NCI-H2107 (cell line): ENCODE data around the gene GALNTL6.
"Not testable (repeated sequence)": the region's sequence is repeated elsewhere in the genome, so short reads cannot be mapped to it uniquely, and the experiment has no call there.

Experiments used
- DNase-seq: peaks from one replicate; lab custom pipeline; 2025; lab: John Stamatoyannopoulos, UW

Gene GALNTL6

DNA sequence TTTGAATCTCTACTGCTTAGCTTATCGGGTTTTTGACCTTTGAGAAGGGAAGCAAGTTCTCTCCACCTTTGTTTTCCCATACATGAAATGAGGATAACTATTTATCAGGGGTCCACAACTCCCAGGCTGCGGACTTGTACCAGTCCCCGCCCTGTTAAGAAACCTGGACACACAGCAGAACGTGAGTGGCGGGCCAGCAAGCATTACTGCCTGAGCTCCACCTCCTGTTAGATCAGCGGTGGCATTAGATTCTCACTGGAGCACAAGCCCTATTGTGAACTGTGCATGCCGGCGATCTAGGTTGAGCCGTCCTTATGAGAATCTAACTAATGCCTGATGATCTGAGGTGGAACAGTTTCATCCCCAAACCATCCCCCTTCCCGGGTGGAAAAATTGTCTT is 579.5 kb downstream of the GALNTL6 start:
- DNase-seq: no peak

DNA sequence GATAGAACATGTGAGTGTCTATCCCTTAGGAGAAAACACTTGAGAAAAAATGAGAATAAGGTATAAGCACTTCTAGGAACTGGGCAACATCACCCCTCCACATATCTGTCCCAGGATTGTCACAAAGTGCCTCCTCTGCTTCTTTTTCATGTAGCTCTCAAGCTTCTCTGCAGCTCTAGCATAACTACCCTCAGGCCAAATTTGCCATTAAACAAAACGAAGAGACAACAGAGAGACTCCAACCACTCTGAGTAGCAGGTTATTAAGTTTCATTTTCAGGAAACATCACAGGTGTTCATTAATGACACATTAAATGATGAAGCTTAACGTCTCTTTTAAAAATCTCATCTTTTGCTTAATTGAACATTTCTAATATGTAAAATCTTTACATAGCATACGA is 580.0 kb downstream of the GALNTL6 start:
- no peak for DNase-seq

DNA sequence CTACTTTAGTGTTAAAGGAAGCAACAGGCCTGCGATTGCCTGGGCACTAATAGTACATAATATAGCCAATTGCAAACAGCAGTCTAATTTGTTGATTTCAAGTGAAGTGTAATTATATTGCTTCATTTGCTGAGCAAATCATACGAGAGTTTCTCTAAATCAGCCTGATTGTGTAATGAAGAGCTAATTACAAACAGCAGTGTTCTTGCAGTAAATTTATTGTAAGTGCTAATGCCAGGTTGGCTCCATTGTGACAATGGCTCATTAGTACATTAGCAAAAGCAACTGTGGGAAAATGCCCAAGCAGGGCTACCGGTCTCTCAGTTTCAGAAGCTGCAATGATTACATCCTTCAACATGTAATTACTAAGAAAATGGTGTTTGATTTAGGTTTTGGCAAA is 591.5 kb downstream of the GALNTL6 start:
- DNase-seq: no peak

DNA sequence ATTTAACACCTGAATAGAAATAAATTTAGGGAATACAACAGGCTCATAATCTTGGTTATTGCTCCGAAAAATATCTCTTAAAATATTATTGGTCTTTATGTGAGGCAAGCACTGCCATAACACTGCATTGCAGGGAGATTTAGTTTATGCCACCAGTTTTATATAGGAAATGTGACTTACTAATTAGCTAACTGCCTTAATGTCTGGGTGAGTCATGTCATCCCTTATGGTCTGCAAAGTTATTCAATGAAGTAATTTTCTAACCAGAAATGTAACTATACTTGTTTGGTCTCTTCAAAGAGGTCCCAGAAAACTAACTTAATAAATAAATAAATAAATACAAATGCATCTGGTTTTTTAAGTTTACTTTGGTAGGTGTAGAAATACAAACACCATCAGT is 597.2 kb downstream of the GALNTL6 start:
- no peak for DNase-seq

- DNase-seq: no peak
Measured at GRCh38 chr4:172411149-172411548, 597.9 kb downstream of the GALNTL6 start.

DNA sequence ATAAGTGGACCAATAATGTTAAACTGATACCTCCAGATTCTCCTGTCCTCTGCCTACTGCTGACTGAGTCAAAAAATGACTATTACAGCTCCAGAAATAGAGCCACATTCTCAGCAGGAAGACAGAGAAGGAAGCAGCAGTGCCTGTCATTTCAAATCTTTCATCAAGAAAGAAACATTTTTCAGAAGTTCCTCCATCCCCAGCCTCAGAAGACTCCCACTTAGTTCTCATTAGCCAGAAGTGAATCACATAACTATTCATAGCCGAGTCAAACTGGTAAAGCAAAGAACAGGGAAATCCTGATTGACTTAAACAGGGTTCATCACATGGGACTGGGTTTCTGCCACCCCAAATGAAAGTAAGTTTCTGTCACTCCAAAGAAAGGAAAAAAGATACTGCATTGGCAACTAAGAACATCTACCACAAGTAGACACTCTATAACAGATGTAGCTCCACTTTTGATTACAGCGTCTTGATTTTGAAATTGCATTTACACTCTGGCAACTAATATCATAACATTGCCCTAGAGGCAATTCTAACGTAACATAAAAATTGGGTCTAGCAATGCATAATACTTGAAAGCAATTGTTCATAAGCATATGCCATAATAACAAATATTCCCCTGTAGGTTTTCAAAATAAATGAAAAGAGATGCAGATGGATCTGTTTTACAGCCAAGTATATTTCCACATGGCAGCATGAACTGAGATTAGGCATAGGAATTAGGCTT is 599.8 kb downstream of the GALNTL6 start:
- DNase-seq: no peak

- DNase-seq: not testable (repeated sequence)
Measured at GRCh38 chr4:172428979-172429378, 615.8 kb downstream of the GALNTL6 start.

- DNase-seq: no peak
Measured at GRCh38 chr4:172480471-172480870, 667.3 kb downstream of the GALNTL6 start.

DNA sequence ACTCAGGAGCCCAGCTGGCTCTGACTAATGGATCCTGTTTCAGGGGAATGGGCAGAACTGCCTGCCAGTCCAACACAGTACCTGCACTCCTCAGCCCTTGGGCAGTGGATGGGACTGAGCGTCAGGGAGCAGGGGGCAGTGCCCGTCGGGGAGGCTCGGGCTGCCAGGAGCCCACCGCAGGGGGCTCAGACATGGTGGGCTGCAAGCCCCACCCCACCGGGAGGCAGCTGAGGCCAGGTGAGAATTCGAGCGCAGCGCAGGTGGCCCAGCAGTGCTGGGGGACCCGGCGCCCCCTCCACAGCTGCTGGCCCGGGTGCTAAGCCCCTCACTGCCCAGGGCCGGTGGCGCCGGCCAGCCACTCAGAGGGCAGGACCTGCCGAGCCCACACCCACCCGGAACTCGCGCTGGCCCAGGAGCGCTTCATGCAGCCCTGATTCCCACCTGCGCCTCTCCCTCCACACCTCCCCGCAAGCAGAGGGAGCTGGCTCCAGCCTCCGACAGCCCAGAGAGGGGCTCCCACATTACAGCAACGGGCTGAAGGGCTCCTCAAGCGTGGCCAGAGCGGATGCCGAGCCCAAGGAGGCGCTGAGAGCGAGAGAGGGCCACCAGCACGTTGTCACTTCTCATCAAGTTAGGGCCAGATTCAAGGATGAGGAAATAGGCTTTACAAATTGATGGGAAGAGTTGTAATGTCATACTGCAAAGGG is 668.8 kb downstream of the GALNTL6 start:
- no peak for DNase-seq

DNA sequence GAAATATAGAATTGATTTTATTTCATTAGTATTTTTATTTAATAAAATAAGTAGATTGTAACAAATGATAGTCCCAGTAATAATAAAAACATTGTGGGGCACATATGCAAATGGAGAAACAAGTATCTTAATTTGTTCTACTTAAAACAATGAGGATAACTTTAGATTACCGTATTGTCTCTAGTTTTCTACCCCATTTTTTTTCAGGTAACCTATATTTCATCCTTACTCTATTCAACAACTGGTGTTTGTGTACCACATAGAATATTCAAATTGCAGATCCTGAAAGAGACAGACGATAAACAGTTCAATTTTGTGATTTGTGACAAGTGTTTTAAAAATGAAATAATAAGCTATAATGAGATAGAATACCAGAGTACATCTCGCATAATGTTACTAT is 671.8 kb downstream of the GALNTL6 start:
- no peak for DNase-seq

DNA sequence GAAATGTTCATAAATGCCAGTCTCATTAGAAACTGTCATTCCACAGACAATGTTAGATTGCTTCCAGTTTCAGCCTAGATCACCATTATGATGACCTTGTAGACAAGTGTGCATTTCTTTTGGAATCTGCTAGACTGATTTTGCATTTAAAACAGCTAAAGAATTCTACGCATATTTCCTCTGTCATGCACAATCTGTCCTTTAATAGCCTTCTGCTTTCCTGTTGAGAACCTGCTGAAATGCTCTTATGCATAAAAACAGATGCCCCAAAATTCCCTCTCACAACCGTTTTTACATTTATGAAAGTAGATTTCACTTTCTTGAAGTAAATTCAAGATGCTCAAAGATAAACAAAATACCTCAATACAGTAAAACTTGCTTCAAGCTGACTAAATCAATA is 673.3 kb downstream of the GALNTL6 start:
- DNase-seq: no peak

DNA sequence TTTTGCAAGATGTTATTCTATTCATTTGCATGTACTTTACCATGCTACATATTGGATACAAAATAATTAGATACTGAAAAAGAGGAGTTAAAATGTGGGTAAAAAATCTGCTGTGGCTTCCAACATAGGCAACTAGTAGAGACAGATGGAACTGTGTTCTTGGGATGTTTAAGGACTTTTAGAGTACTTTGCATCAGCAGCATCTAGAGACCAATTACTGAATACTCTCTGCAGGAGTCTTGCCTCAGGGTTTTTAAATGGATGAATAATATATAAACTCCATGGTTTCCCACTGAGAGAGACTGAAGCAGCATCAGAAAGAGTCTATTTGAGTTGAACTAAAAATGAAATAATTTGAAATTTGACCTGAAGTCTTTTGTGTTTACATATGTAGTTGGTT is 676.7 kb downstream of the GALNTL6 start:
- no peak for DNase-seq

- no peak for DNase-seq
Measured at GRCh38 chr4:172495769-172496168, 682.6 kb downstream of the GALNTL6 start.

DNA sequence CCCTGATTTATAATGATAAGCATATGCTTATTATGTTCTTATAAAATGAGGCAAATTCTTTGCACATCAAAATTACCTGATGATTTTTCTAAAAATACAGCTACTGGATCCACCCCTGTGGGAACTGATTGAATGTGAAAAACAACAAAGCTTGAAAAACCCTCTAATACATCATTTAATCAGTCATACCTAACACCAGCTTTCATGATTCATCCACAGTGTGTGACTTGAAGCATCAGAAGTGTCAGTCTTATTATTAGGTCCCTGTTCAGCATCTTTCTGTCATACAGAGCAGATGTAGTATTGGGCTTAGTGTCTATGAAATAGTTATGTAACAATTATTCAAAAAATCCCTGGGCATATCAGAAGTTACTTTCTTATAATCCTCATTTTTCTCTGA is 684.1 kb downstream of the GALNTL6 start:
- no peak for DNase-seq

GRCh38 chr4:172514011-172514410 is 700.8 kb downstream of the GALNTL6 start:
- DNase-seq: no peak

GRCh38 chr4:172514801-172515200 is 701.6 kb downstream of the GALNTL6 start:
- DNase-seq: no peak

DNA sequence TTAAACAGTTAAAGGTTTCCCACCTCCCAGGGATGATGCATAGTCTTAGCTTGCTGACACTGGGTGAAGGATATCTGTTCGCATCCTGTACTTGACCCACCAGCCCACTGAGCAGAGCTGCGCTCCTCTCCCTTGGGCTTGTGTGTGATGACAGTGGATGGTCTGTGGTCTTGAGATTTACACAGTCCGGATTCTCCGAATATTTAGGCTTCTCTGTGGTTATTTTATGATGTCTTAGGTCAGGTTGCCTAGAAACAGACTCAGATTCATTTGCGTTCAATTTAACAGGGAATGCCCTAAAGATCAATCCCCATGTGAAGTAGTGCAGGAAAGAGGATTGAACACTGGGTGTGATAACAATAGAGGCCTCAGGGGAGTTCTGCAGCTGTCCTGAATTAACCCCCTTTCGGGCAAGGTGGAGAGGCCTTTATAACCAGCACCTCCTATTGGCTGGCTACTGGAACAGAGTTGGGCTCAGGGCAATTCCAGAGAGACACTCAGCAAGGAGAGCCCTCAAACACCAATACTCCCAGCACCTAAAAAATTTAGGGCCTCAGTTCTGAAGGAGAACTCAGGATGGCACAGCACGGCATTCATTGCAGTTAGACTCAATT is 702.2 kb downstream of the GALNTL6 start:
- DNase-seq: no peak

DNA sequence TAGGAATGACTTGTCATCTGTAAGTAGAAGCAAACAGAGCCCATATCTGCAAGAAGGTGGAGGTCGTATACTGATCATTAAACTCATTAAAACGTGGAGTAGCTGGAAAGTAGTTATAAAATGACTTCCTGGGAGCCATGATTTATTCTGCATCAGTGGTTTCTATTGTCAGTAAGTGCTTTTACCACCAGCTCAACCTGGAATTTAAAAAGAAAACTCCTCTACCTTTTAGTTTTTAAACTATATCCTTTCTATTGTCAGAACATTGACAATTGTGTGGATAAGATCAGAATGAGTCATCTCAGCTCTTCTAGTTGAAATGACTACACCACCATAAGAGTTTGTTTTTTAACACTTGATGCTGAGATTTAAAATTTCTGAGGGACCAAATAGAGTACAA is 704.2 kb downstream of the GALNTL6 start:
- DNase-seq: peak; percentile 10

DNA sequence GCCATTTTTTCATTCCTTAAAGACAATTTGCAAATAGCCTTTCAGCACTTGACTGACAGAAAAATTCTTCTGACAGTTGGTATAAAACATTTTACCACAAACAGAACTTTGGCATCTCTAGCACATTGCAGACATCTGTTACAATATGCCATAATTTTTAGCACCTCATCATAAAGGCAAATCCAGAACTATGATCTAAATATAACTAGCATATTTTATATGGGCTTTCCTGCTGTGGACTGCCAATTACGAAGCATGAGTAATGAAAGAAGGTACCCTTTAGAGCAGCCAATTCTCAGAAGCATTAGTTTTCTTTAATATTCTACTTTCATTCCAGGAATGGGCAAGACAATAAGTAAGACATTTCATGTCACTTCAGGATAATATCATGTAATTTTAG is 708.0 kb downstream of the GALNTL6 start:
- DNase-seq: no peak

GRCh38 chr4:172521680-172522079 is 708.5 kb downstream of the GALNTL6 start:
- DNase-seq: no peak

DNA sequence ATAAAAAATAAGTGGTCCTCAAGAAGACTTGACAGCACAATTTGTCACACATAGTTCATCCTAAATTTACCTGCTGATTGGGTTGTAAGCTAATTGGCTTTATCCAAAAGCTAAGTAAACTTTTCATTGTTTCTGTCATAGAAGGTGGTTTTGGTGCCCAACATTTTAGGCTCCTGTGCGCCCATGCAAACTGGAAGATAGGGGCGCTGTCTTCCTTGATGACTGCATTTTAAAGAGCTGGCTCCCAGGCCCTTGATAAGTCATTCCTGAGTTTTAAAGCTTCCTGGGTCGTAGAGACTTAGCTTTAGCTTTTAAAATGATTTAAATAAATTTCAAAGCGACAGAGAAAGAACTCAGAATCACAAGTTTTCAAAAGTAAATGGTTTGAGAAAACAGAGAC is 730.0 kb downstream of the GALNTL6 start:
- DNase-seq: no peak

DNA sequence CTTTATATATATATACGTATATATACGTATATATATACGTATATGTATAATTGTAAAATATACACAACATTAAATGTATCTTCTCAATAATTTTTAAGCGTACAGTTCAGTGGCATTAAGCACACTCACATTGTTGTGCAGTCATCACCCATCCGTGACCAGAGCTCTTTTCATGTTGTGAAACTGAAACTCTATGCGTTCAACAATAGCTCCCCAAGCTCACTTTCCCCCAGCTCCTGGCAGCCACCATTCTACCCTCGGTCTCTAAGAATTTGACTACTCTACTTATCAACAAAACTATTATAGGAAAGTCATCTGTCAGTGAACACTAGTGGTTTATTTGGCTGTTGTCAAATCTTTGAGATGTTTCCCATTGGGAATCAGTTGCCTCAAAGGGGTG is 733.6 kb downstream of the GALNTL6 start:
- DNase-seq: no peak

- peak; percentile 4 for DNase-seq
Measured at GRCh38 chr4:172547724-172548123, 734.5 kb downstream of the GALNTL6 start.
